Measurements from ENCODE around the gene SCNN1A.
"Not testable (repeated sequence)": the region's sequence is repeated elsewhere in the genome, so short reads cannot be mapped to it uniquely, and the experiment has no call there.

Gene SCNN1A

GRCh38 chr12:6346235-6346832, 29.0 kb downstream of the SCNN1A start:
- no peak for DNase-seq

- DNase-seq, result no peak
These were observed 29.9 kb downstream of the SCNN1A start for GRCh38 chr12:6345319-6346091.

GRCh38 chr12:6344101-6344660, 31.2 kb downstream of the SCNN1A start:
- DNase-seq, result not testable (repeated sequence)

GRCh38 chr12:6343518-6343917, 31.8 kb downstream of the SCNN1A start:
- DNase-seq, result no peak

- no peak for DNase-seq
These were observed 33.0 kb downstream of the SCNN1A start for GRCh38 chr12:6342140-6342889.

- DNase-seq, result peak; percentile 77
These were observed 33.8 kb downstream of the SCNN1A start, which contains the start of gene TNFRSF1A for GRCh38 chr12:6341417-6342139. Gene TNFRSF1A, minus strand, starts transcription at chr12:6342076. Its CDS starts 262 bp downstream, at chr12:6341814.

GRCh38 chr12:6340745-6341416, 34.5 kb downstream of the SCNN1A start:
- no peak for DNase-seq

GRCh38 chr12:6340032-6340638, 35.2 kb downstream of the SCNN1A start:
- no peak for DNase-seq

GRCh38 chr12:6338955-6339354, 36.4 kb downstream of the SCNN1A start:
- no peak for DNase-seq

- DNase-seq, result not testable (repeated sequence)
These were observed 36.8 kb downstream of the SCNN1A start for GRCh38 chr12:6338536-6338935.

GRCh38 chr12:6337958-6338433, 37.4 kb downstream of the SCNN1A start:
- DNase-seq, result no peak

- DNase-seq, result no peak
These were observed 38.2 kb downstream of the SCNN1A start for GRCh38 chr12:6336889-6337853.

GRCh38 chr12:6336079-6336888, 39.1 kb downstream of the SCNN1A start:
- DNase-seq, result peak; percentile 79

- DNase-seq, result no peak
These were observed 39.8 kb downstream of the SCNN1A start for GRCh38 chr12:6335451-6336078.

GRCh38 chr12:6334940-6335450, 40.4 kb downstream of the SCNN1A start:
- DNase-seq, result no peak

- DNase-seq, result no peak
These were observed 41.0 kb downstream of the SCNN1A start for GRCh38 chr12:6334359-6334758.

GRCh38 chr12:6333566-6333965, 41.8 kb downstream of the SCNN1A start:
- no peak for DNase-seq

GRCh38 chr12:6333029-6333428, 42.3 kb downstream of the SCNN1A start:
- no peak for DNase-seq

GRCh38 chr12:6332459-6332858, 42.9 kb downstream of the SCNN1A start:
- DNase-seq, result no peak
